Thyroid gland (tissue), 4 donors: ENCODE data around the gene SLC5A3.

ENCODE experiments used
- POLR2A ChIP-seq, 2 donors: fragments of 450-650 bp; IDR thresholded peaks; one replicate each; pipeline ENCODE4 v1.6.1; 2017; ENCODE audit warnings: antibody characterized with exemption in 2 of 2, mild to moderate bottlenecking in 2 of 2, moderate library complexity in 1 of 2
- TF ChIP-seq, protein P1 (sequence below), 6 experiments: fragments of 200-600 bp in 3 of 6; fragments of 450-650 bp in 3 of 6; sonication (generic) in 3 of 6; IDR thresholded peaks; one replicate each; pipeline ENCODE4 v1.5.1; 2016 to 2019; ENCODE audit warnings: antibody characterized with exemption in 6 of 6, mild to moderate bottlenecking in 2 of 6, inconsistent platforms in 1 of 6, moderate library complexity in 1 of 6

GRCh38 chr21:34027721-34028461, 45.5 kb upstream of the SLC5A3 start:
- TF ChIP-seq, protein P1, sequence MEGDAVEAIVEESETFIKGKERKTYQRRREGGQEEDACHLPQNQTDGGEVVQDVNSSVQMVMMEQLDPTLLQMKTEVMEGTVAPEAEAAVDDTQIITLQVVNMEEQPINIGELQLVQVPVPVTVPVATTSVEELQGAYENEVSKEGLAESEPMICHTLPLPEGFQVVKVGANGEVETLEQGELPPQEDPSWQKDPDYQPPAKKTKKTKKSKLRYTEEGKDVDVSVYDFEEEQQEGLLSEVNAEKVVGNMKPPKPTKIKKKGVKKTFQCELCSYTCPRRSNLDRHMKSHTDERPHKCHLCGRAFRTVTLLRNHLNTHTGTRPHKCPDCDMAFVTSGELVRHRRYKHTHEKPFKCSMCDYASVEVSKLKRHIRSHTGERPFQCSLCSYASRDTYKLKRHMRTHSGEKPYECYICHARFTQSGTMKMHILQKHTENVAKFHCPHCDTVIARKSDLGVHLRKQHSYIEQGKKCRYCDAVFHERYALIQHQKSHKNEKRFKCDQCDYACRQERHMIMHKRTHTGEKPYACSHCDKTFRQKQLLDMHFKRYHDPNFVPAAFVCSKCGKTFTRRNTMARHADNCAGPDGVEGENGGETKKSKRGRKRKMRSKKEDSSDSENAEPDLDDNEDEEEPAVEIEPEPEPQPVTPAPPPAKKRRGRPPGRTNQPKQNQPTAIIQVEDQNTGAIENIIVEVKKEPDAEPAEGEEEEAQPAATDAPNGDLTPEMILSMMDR (IDR thresholded peaks at IDR 0.05) = no peak
- no peak for TF ChIP-seq POLR2A (IDR thresholded peaks at IDR 0.05)
